HepG2 (cell line): ENCODE results near the gene STKLD1. TPM values are rescaled to one million over a fixed set of nuclear protein-coding genes. Genes with fewer than 3 reads are reported as not detected.

Source experiments
- ATAC-seq: fragments of 200-7000 bp; cut with Tn5 transposase; 3 replicates; pipeline ENCODE4 v1.9.1; 2020; ENCODE audit warnings: mild to moderate bottlenecking, moderate library complexity
- BruUV-seq: library from RNA; stranded (reverse); fragments of 400-500 nt; replicated peaks from 2 replicates; lab custom pipeline; 2021; lab: Mats Ljungman, UMichigan
- CTCF ChIA-PET: fragments of 300-600 bp; formaldehyde crosslinking; extraction: SDS; loops from one replicate; lab custom pipeline; 2021; ENCODE audit warnings: low total read pairs, inconsistent platforms, low intra/inter-chr PET ratio; lab: Yijun Ruan, JAX
- POLR2A ChIA-PET: fragments of 350-600 bp; sonication (Branson Sonifier 250); formaldehyde crosslinking; loops from one replicate; lab custom pipeline; 2020; ENCODE audit warnings: antibody characterized with exemption, inconsistent platforms; lab: Yijun Ruan, JAX
- DNase-seq: peaks from one replicate; pipeline ENCODE4 v3.0.0-alpha.2; 2015; ENCODE audit warnings: low spot score
- FAIRE-seq: peaks from 3 replicates; lab custom pipeline; 2011; peaks lifted over from hg19 to GRCh38; lab: Jason Lieb, UNC
- H2AFZ ChIP-seq: one replicate; pipeline ENCODE4 v1.6.1; 2011; ENCODE audit warnings: low read length, inconsistent platforms
- H3K27ac ChIP-seq: fragments of 300-600 bp; 3 replicates; pipeline ENCODE4 v1.8.0; 2011; ENCODE audit warnings: mixed run types, mild to moderate bottlenecking, mixed read lengths, low read length, inconsistent platforms; ENCODE audit not compliant: insufficient read depth; ENCODE audit errors: extremely low read length
- H3K27me3 ChIP-seq, 2 experiments: fragments of 200-600 bp in 1 of 2; 2 replicates in 1 of 2; 3 replicates in 1 of 2; pipeline versions ENCODE4 v1.6.0 to v1.8.0; 2011; ENCODE audit warnings: low read length in 2 of 2, mild to moderate bottlenecking in 2 of 2, moderate library complexity in 2 of 2, inconsistent platforms in 1 of 2; ENCODE audit not compliant: insufficient read depth in 2 of 2, control insufficient read depth in 1 of 2
- H3K36me3 ChIP-seq, 2 experiments: fragments of 200-600 bp in 1 of 2; replicated peaks in 1 of 2; 2 replicates in 1 of 2; 3 replicates in 1 of 2; pipeline versions ENCODE4 v1.5.1 to v1.8.0; 2011; ENCODE audit warnings: low read length in 2 of 2, inconsistent platforms in 1 of 2; ENCODE audit not compliant: insufficient read depth in 2 of 2, control insufficient read depth in 1 of 2
- H3K4me1 ChIP-seq: 2 replicates; pipeline ENCODE4 v1.5.1; 2012; ENCODE audit warnings: low read length, inconsistent platforms; ENCODE audit not compliant: insufficient read depth
- H3K4me2 ChIP-seq: 2 replicates; pipeline ENCODE4 v1.6.0; 2011; ENCODE audit warnings: low read depth, low read length, inconsistent platforms
- H3K4me3 ChIP-seq, 3 experiments: fragments of 200-600 bp in 1 of 3; sonication (generic), shearing (Covaris generic) in 1 of 3; replicated peaks in 1 of 3; 2 replicates each; pipeline ENCODE4 v1.5.1; 2011 to 2016; ENCODE audit warnings: low read length in 3 of 3, inconsistent platforms in 2 of 3, low read depth in 2 of 3, mild to moderate bottlenecking in 2 of 3, control low read depth in 1 of 3, mixed read lengths in 1 of 3; ENCODE audit not compliant: insufficient read depth in 1 of 3
- H3K79me2 ChIP-seq: one replicate; pipeline ENCODE4 v1.6.1; 2011; ENCODE audit warnings: low read length, inconsistent platforms; ENCODE audit not compliant: insufficient read depth
- H3K9ac ChIP-seq: 2 replicates; pipeline ENCODE4 v1.6.0; 2011; ENCODE audit warnings: mild to moderate bottlenecking, low read depth, low read length, inconsistent platforms; ENCODE audit not compliant: insufficient read depth
- H3K9me3 ChIP-seq: 2 replicates; pipeline ENCODE4 v1.5.1; 2012; ENCODE audit warnings: mild to moderate bottlenecking, low read length
- H4K20me1 ChIP-seq: 2 replicates; pipeline ENCODE4 v1.6.0; 2011; ENCODE audit warnings: inconsistent platforms, mild to moderate bottlenecking, low read length, moderate library complexity; ENCODE audit not compliant: insufficient read depth
- ADNP ChIP-seq: sonication (generic); formaldehyde crosslinking; IDR thresholded peaks from 2 replicates; pipeline ENCODE4 v1.4.0; 2020; ENCODE audit warnings: missing genetic modification reagents
- FOXC1 ChIP-seq: sonication (generic); formaldehyde crosslinking; IDR thresholded peaks from 2 replicates; pipeline ENCODE4 v1.8.0; 2022; ENCODE audit warnings: mild to moderate bottlenecking, missing genetic modification reagents, borderline replicate concordance
- GABPB1 ChIP-seq: IDR thresholded peaks from 2 replicates; pipeline ENCODE4 v1.6.1; 2016; ENCODE audit warnings: mild to moderate bottlenecking, missing genetic modification reagents, moderate library complexity, missing compliant biosample characterization
- NRL ChIP-seq: sonication (generic); formaldehyde crosslinking; IDR thresholded peaks from 2 replicates; pipeline ENCODE4 v1.5.0; 2020; ENCODE audit warnings: missing genetic modification reagents, mild to moderate bottlenecking, moderate library complexity, borderline replicate concordance
- RFX5 ChIP-seq: IDR thresholded peaks from 2 replicates; pipeline ENCODE4 v1.6.1; 2011; ENCODE audit warnings: low read depth, low read length, improper control_type of control experiment
- ZFX ChIP-seq: sonication (generic); formaldehyde crosslinking; IDR thresholded peaks from 2 replicates; pipeline ENCODE4 v1.4.0; 2020; ENCODE audit warnings: mild to moderate bottlenecking, low read depth, missing genetic modification reagents, moderate library complexity
- ZMAT3 ChIP-seq: sonication (generic); formaldehyde crosslinking; conservative IDR thresholded peaks from 2 replicates; pipeline ENCODE4 v1.7.0; 2021; ENCODE audit warnings: missing genetic modification reagents
- ZNF17 ChIP-seq: sonication (generic); formaldehyde crosslinking; IDR thresholded peaks from 2 replicates; pipeline ENCODE4 v1.5.0; 2020; ENCODE audit warnings: mild to moderate bottlenecking, missing genetic modification reagents
- ZNF501 ChIP-seq: sonication (generic); formaldehyde crosslinking; IDR thresholded peaks from 2 replicates; pipeline ENCODE4 v1.5.1; 2020; ENCODE audit warnings: mild to moderate bottlenecking, moderate library complexity, missing genetic modification reagents
- ZNF775 ChIP-seq: sonication (generic); formaldehyde crosslinking; IDR thresholded peaks from 2 replicates; pipeline ENCODE4 v1.4.0; 2020; ENCODE audit warnings: missing genetic modification reagents, mild to moderate bottlenecking, moderate library complexity, borderline replicate concordance
- WGBS: methylation state at CpG from one replicate; pipeline ENCODE4 v1.1.6; 2017; ENCODE audit warnings: low lambda C conversion rate; 5-methylcytosine and 5-hydroxymethylcytosine counted together
- in situ Hi-C: cut with HindIII; loops from 2 replicates; pipeline ENCODE4 v1.10.0; 2017; ENCODE audit warnings: low pct_unique_long_range_greater_than_20kb; ENCODE audit not compliant: extremely low pct_ligation_motif_present
- intact Hi-C: fragments of 100-400 bp; cut with micrococcal nuclease; formaldehyde crosslinking; loops from one replicate; pipeline ENCODE4 v1.10.0; 2022; ENCODE audit not compliant: unreplicated experiment
- polyA plus RNA-seq, 8 experiments: library from polyadenylated mRNA; depleted of rRNA in 3 of 8; stranded (reverse) in 7 of 8; unstranded in 1 of 8; fragments of >200 nt; fragmentation: Illumina TruSeq in 4 of 8; extraction: Trizol in 4 of 8; gene quantifications; 2 replicates each; pipeline versions ENCODE4 v1.2.1 to v1.2.3, GENCODE V29; 2011 to 2016; ENCODE audit warnings: low read depth in 4 of 8, missing spikeins in 1 of 8, mixed read lengths in 1 of 8; ENCODE audit not compliant: insufficient read depth in 1 of 8
- total RNA-seq, 5 experiments: library from RNA; depleted of rRNA; stranded (reverse); fragments of >200 nt; fragmentation: Illumina TruSeq; extraction: Trizol; gene quantifications; 2 replicates each; pipeline ENCODE4 v1.2.3, GENCODE V29; 2016; ENCODE audit warnings: low read depth in 1 of 5
- TF ChIP-seq, protein P1 (sequence below): sonication (generic); formaldehyde crosslinking; IDR thresholded peaks from 2 replicates; pipeline ENCODE4 v1.5.0; 2020; ENCODE audit warnings: mild to moderate bottlenecking, missing genetic modification reagents, borderline replicate concordance
- TF ChIP-seq, protein P2 (sequence below): sonication (generic); formaldehyde crosslinking; IDR thresholded peaks from 2 replicates; pipeline ENCODE4 v1.9.0; 2021; ENCODE audit warnings: missing genetic modification reagents, borderline replicate concordance
- TF ChIP-seq, protein P3 (sequence below): sonication (generic); formaldehyde crosslinking; IDR thresholded peaks from 2 replicates; pipeline ENCODE4 v1.5.1; 2020; ENCODE audit warnings: missing genetic modification reagents, mild to moderate bottlenecking, borderline replicate concordance

STKLD1 gene
- total and polyA plus RNA-seq, 2 of the 13 experiments (the other 11 are each of a cell fraction or from before 2014, with no cell fraction given): 1.5 to 2.2 TPM

DNA sequence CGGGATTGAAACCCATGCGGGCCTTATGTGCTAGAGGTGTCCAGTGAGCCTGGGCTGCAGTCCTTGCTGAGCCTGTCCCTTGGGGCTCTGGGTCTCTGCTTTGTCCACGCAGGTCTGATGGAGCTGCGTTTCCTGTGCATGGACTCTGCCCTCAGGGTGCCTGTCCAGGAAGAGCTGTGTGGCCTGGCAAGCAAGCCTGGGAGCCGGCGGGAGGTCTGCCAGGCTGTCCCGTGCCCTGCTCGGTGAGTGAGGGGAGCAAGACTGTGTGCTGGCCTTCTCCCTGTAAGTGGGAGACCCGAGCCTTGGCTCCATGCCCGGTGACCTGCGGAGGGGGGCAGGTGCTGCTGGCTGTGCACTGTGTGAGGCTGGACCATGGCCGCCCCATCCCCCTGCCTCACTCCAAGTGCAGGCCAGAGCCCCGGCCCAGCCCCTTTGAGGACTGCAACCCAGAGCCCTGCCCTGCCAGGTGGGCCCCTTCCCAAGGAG is 72.4 kb downstream of the STKLD1 start:
- WGBS: 0% methylated on average over 4 of the region's 13 CpGs
- Histone ChIP-seq H3K9ac (0 out of 2 replicates have a peak overlapping the region, but pooled peaks have one; percentile 11), H2AFZ (no peak overlapping the region), H3K27me3 (peaks cover 3 to 29% of the 10 kb centered on the region in 2 experiments; a peak in 3 of 5 replicates), H4K20me1 (no peaks in the 10 kb centered on the region), H3K79me2 (no peaks in the 10 kb centered on the region), H3K4me2 (peak overlapping the region; percentile 82), H3K27ac (no peak overlapping the region), H3K9me3 (no peaks in the 10 kb centered on the region), H3K36me3 (no peaks in the 10 kb centered on the region), H3K4me3 (peak overlapping the region in 2 of 3 experiments; percentile 36 to 66; a peak in 4 of 6 replicates), H3K4me1 (peaks cover 24% of the 10 kb centered on the region)
- no TSS peak for BruUV-seq
- ChIA-PET POLR2A (interaction anchor here (1.9 to 2.1 kb wide), 2 partner anchors 11 to 30 kb away, joined by 4 to 16 read pairs; partner anchors contain the start of genes CACFD1 and REXO4), CTCF (no interaction called here)
- no peak for FAIRE-seq
- intact Hi-C loops (no loop called here), in situ Hi-C loops (no loop called here)
- ATAC-seq: peak; percentile 86
- DNase-seq: peak; percentile 25
- TF ChIP-seq, protein P1, sequence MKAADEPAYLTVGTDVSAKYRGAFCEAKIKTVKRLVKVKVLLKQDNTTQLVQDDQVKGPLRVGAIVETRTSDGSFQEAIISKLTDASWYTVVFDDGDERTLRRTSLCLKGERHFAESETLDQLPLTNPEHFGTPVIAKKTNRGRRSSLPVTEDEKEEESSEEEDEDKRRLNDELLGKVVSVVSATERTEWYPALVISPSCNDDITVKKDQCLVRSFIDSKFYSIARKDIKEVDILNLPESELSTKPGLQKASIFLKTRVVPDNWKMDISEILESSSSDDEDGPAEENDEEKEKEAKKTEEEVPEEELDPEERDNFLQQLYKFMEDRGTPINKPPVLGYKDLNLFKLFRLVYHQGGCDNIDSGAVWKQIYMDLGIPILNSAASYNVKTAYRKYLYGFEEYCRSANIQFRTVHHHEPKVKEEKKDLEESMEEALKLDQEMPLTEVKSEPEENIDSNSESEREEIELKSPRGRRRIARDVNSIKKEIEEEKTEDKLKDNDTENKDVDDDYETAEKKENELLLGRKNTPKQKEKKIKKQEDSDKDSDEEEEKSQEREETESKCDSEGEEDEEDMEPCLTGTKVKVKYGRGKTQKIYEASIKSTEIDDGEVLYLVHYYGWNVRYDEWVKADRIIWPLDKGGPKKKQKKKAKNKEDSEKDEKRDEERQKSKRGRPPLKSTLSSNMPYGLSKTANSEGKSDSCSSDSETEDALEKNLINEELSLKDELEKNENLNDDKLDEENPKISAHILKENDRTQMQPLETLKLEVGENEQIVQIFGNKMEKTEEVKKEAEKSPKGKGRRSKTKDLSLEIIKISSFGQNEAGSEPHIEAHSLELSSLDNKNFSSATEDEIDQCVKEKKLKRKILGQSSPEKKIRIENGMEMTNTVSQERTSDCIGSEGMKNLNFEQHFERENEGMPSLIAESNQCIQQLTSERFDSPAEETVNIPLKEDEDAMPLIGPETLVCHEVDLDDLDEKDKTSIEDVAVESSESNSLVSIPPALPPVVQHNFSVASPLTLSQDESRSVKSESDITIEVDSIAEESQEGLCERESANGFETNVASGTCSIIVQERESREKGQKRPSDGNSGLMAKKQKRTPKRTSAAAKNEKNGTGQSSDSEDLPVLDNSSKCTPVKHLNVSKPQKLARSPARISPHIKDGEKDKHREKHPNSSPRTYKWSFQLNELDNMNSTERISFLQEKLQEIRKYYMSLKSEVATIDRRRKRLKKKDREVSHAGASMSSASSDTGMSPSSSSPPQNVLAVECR (CRISPR knock-in tag): peak; percentile 54; the same call in 1 of the 2 replicates
- TF ChIP-seq RFX5: no peak
- TF ChIP-seq ZNF501: 0 out of 2 replicates have a peak, but pooled peaks have one; percentile 15
- peak; percentile 79 for TF ChIP-seq ZFX (CRISPR knock-in tag)
- TF ChIP-seq ZNF17: no peak
- no peak for TF ChIP-seq ZMAT3 (CRISPR knock-in tag)
- TF ChIP-seq, protein P2, sequence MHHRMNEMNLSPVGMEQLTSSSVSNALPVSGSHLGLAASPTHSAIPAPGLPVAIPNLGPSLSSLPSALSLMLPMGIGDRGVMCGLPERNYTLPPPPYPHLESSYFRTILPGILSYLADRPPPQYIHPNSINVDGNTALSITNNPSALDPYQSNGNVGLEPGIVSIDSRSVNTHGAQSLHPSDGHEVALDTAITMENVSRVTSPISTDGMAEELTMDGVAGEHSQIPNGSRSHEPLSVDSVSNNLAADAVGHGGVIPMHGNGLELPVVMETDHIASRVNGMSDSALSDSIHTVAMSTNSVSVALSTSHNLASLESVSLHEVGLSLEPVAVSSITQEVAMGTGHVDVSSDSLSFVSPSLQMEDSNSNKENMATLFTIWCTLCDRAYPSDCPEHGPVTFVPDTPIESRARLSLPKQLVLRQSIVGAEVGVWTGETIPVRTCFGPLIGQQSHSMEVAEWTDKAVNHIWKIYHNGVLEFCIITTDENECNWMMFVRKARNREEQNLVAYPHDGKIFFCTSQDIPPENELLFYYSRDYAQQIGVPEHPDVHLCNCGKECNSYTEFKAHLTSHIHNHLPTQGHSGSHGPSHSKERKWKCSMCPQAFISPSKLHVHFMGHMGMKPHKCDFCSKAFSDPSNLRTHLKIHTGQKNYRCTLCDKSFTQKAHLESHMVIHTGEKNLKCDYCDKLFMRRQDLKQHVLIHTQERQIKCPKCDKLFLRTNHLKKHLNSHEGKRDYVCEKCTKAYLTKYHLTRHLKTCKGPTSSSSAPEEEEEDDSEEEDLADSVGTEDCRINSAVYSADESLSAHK (CRISPR knock-in tag): no peak
- TF ChIP-seq ADNP: no peak
- TF ChIP-seq NRL (CRISPR knock-in tag): no peak
- TF ChIP-seq GABPB1 (CRISPR knock-in tag): peak; percentile 49; the same call in 1 of the 2 replicates
- TF ChIP-seq FOXC1 (CRISPR knock-in tag): no peak
- TF ChIP-seq, protein P3, sequence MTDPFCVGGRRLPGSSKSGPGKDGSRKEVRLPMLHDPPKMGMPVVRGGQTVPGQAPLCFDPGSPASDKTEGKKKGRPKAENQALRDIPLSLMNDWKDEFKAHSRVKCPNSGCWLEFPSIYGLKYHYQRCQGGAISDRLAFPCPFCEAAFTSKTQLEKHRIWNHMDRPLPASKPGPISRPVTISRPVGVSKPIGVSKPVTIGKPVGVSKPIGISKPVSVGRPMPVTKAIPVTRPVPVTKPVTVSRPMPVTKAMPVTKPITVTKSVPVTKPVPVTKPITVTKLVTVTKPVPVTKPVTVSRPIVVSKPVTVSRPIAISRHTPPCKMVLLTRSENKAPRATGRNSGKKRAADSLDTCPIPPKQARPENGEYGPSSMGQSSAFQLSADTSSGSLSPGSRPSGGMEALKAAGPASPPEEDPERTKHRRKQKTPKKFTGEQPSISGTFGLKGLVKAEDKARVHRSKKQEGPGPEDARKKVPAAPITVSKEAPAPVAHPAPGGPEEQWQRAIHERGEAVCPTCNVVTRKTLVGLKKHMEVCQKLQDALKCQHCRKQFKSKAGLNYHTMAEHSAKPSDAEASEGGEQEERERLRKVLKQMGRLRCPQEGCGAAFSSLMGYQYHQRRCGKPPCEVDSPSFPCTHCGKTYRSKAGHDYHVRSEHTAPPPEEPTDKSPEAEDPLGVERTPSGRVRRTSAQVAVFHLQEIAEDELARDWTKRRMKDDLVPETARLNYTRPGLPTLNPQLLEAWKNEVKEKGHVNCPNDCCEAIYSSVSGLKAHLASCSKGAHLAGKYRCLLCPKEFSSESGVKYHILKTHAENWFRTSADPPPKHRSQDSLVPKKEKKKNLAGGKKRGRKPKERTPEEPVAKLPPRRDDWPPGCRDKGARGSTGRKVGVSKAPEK (CRISPR knock-in tag): 0 out of 2 replicates have a peak, but pooled peaks have one; percentile 36
- TF ChIP-seq ZNF775 (CRISPR knock-in tag): no peak
